Measurements from ENCODE around the gene HIVEP3. TPM values are rescaled to one million over a fixed set of nuclear protein-coding genes. Genes with fewer than 3 reads are reported as not detected.

The HIVEP3 gene
- total and polyA plus RNA-seq, 11 donors, result 3.2 to 11.9 (median 5.0) TPM

DNA sequence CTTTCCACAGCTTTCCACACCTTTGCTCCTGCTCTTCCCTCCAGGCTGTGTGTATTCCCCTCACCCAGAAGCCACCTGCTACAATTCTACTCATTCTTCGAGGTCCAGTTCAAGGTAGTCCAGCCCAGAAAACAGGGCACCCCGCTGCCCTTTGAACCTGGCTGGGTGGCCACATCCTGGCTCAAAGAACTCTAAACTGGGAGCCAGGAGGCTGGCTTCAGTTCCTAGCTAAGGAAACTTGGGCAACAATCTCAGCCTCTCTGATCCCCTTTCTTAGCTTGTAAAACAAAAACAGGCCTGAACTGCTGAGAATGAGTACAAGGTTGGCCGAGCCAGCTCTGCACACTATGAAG is 438.9 kb downstream of the HIVEP3 start:
- H3K9me3 ChIP-seq, result no peaks in the 10 kb centered on the region
- no peaks in the 10 kb centered on the region for H3K36me3 ChIP-seq
- peaks cover 0 to 69% (median 38%) of the 10 kb centered on the region in 12 donors for H3K4me1 ChIP-seq
- WGBS, 4 donors, result 87 to 96% (median 93%) methylated on average over 3 of the region's 3 CpGs
- TF ChIP-seq, protein P1, sequence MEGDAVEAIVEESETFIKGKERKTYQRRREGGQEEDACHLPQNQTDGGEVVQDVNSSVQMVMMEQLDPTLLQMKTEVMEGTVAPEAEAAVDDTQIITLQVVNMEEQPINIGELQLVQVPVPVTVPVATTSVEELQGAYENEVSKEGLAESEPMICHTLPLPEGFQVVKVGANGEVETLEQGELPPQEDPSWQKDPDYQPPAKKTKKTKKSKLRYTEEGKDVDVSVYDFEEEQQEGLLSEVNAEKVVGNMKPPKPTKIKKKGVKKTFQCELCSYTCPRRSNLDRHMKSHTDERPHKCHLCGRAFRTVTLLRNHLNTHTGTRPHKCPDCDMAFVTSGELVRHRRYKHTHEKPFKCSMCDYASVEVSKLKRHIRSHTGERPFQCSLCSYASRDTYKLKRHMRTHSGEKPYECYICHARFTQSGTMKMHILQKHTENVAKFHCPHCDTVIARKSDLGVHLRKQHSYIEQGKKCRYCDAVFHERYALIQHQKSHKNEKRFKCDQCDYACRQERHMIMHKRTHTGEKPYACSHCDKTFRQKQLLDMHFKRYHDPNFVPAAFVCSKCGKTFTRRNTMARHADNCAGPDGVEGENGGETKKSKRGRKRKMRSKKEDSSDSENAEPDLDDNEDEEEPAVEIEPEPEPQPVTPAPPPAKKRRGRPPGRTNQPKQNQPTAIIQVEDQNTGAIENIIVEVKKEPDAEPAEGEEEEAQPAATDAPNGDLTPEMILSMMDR (IDR thresholded peaks at IDR 0.05), result no peak
- TF ChIP-seq POLR2A (IDR thresholded peaks at IDR 0.05), result no peak
- no peak overlapping the region for H3K4me3 ChIP-seq
- ATAC-seq (no peak), DNase-seq (peak in 1 of 5 donors; percentile 17)
- no peaks in the 10 kb centered on the region for H3K27me3 ChIP-seq
- H3K27ac ChIP-seq, result peak overlapping the region in 1 of 12 donors; percentile 42
- intact Hi-C loops (cut with DNase I), result no loop called here

GRCh38 chr1:41479000-41479807 is 439.5 kb downstream of the HIVEP3 start:
- Histone ChIP-seq H3K4me1 (peaks cover 0 to 69% (median 44%) of the 10 kb centered on the region in 12 donors), H3K9me3 (no peaks in the 10 kb centered on the region), H3K27me3 (no peaks in the 10 kb centered on the region), H3K4me3 (no peak overlapping the region), H3K27ac (peak overlapping the region in 2 of 12 donors; percentile 21 to 42), H3K36me3 (no peaks in the 10 kb centered on the region)
- 49 to 60% (median 58%) methylated on average over 18 to 19 of the region's 19 CpGs for WGBS, 4 donors
- ATAC-seq, result peak; percentile 27 to 59 (median 32)
- intact Hi-C loops (cut with DNase I), result no loop called here
- TF ChIP-seq, protein P1 (IDR thresholded peaks at IDR 0.05), result no peak
- no peak for TF ChIP-seq POLR2A (IDR thresholded peaks at IDR 0.05)
- DNase-seq, result peak in 4 of 5 donors; percentile 51 to 81 (median 79)

GRCh38 chr1:41478118-41478748 is 440.5 kb downstream of the HIVEP3 start:
- ATAC-seq (no peak), DNase-seq (peak in 3 of 5 donors; percentile 19 to 47 (median 28))
- no peaks in the 10 kb centered on the region for H3K27me3 ChIP-seq
- TF ChIP-seq, protein P1 (IDR thresholded peaks at IDR 0.05), result no peak
- no peak for TF ChIP-seq POLR2A (IDR thresholded peaks at IDR 0.05)
- peaks cover 0 to 64% (median 44%) of the 10 kb centered on the region in 12 donors for H3K4me1 ChIP-seq
- intact Hi-C loops (cut with DNase I), result no loop called here
- H3K27ac ChIP-seq, result no peak overlapping the region
- no peak overlapping the region for H3K4me3 ChIP-seq
- H3K36me3 ChIP-seq, result no peaks in the 10 kb centered on the region
- H3K9me3 ChIP-seq, result no peaks in the 10 kb centered on the region
- WGBS, 4 donors, result 78 to 83% (median 81%) methylated on average over 5 to 12 of the region's 12 CpGs

GRCh38 chr1:41476807-41477361 is 441.8 kb downstream of the HIVEP3 start:
- no peaks in the 10 kb centered on the region for H3K36me3 ChIP-seq
- no peak for TF ChIP-seq POLR2A (IDR thresholded peaks at IDR 0.05)
- TF ChIP-seq, protein P1 (IDR thresholded peaks at IDR 0.05), result no peak
- ATAC-seq (peak in 3 of 4 donors; percentile 23 to 45 (median 27)), DNase-seq (peak in 3 of 5 donors; percentile 54 to 73 (median 65))
- WGBS, 4 donors, result 45 to 58% (median 54%) methylated on average over 6 to 11 of the region's 11 CpGs
- peak overlapping the region in 1 of 12 donors; percentile 39 for H3K27ac ChIP-seq
- no peaks in the 10 kb centered on the region for H3K27me3 ChIP-seq
- H3K4me1 ChIP-seq, result peaks cover 0 to 56% (median 38%) of the 10 kb centered on the region in 12 donors
- no peak overlapping the region for H3K4me3 ChIP-seq
- H3K9me3 ChIP-seq, result no peaks in the 10 kb centered on the region
- intact Hi-C loops (cut with DNase I), result no loop called here

Data from heart left ventricle (tissue), 16 donors.